ENCODE data around the gene GRIA4.
"Not testable (repeated sequence)": the region's sequence is repeated elsewhere in the genome, so short reads cannot be mapped to it uniquely, and the experiment has no call there.

The GRIA4 gene

DNA sequence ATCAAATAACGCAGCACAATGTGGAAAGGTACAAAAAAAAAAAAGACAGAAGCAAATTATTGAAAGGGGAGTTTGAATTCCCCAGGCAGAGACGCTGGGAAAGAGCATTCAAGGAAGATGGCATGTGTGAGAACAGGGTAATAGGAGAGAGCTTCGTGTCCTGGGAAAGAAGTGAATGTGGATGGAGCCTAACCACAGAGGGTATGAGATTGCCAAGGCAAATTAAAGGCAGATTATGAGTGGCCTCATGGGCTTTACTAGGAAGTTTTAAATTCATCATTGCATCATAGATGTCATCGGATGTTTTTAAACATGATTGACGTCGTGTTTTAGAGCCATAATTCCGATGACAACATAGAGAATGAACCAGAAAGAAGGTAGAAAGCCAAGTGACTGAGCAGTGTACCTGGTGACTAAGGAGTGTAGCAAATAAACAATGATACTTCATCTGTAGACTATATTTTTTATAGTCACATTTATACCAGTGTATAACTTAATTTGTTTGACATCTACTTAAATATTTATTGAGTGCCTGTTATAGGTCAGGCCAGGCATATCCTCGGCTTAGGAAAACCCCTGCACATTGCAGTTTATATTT lies 260.7 kb downstream of the GRIA4 start:
- no peak for DNase-seq

- DNase-seq = no peak
Observed at GRCh38 chr11:105878510-105878909, 268.6 kb downstream of the GRIA4 start.

DNA sequence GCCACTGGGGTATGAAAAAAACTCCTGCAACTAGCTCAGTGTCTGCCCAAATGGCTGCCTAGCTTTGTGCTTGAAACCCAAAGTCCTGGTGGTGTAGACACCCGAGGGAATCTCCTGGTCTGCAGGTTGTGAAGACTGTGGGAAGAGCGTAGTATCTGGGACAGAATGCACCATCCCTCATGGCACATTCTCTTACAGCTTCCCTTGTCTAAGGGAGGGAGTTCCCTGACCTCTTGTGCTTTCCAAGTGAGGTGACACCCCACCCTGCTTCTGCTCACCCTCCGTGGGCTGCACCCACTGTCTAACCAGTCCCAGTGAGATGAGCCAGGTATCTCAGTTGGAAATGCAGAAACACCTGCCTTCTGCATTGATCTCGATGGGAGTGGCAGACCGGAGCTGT lies 269.1 kb downstream of the GRIA4 start:
- not testable (repeated sequence) for DNase-seq

DNA sequence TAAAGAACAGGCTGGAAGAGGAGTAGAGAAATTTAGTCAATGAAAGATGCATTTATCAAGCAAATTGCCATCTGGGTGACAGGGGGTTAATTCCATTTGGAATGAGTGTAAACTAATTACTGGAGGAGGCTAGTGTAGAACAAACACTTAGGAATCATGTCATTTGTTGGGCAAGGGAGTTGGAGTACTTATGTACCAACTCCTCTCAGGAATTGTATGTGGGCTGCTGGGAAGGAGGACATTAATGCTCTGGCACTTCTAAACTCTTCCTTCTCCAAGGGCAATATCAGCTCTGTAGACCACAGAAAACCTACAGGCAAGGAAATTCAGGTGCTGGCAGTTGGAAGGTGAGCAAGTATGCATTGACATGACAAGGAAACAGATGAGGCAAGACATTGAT lies 271.2 kb downstream of the GRIA4 start:
- DNase-seq = no peak

DNA sequence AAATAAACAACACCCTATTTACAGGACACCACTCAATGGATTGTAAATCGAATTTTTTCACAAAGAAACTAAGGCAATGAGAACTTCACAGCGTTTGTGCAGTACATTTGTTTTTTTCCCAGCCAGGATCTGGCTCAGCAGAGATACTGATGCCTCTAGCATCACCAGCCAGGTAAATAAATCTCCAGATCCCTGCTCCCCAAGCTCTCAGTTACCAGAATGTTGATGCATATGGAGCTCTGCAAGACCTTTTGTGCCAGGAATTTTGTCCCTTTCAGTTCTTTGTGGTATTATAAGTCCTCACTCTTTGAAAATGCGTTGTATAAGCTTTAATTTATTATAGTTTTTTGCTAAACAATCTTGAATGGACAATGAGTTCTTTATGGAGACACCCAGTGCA lies 274.6 kb downstream of the GRIA4 start:
- DNase-seq = no peak

GRCh38 chr11:105891685-105892084 lies 281.8 kb downstream of the GRIA4 start:
- DNase-seq = no peak

GRCh38 chr11:105897161-105897560 lies 287.3 kb downstream of the GRIA4 start:
- no peak for DNase-seq

GRCh38 chr11:105899772-105900171 lies 289.9 kb downstream of the GRIA4 start:
- no peak for DNase-seq

- no peak for DNase-seq
Observed at GRCh38 chr11:105900515-105901035, 290.7 kb downstream of the GRIA4 start.

- no peak for DNase-seq
Observed at GRCh38 chr11:105903113-105903512, 293.2 kb downstream of the GRIA4 start.

DNA sequence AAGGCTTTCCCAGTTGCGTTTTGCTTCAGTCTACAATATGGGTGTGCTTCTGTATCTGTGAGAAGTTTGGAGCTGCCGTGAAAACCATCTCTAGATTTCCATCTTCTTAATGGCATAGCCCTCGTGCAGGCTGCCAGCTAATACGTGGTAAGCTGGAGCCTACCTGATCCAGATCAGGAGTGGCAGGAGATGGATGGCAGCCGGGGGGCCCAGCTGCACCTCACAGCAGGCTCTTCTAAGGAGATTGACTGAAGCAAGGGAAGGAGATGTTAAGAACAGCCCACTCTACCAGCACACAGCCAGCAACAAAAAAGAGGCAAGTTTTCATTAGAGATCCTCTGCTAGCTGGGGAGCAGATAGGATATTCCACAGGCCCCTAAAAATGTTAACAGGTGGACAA lies 296.6 kb downstream of the GRIA4 start:
- DNase-seq = no peak

GRCh38 chr11:105907319-105907718 lies 297.4 kb downstream of the GRIA4 start:
- no peak for DNase-seq

DNA sequence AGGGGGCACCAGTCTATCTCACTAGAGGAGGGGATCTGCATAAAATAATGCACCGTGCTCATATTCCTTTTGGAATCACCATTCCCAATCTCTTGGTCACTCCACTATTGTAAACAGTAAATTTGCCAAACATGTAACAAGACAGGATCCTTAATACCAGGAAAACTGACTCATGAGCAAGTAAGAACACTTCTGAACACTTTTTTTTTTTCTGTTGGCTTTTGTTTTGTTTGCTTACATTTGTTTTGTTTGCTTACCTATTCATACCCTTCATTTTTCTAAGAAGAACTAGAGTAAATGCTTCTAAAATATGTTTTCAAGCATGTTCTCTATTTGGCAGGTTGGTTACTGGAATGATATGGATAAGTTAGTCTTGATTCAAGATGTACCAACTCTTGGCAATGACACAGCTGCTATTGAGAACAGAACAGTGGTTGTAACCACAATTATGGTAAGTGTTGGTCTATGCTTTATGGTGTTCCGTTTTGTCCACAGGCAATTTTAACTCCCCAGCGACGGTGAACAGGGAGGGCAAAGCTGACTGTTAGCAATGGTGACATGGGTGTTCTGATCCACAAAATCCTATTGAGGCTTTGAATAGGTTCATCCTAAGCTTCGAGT lies 300.3 kb downstream of the GRIA4 start:
- no peak for DNase-seq

GRCh38 chr11:105911454-105911853 lies 301.6 kb downstream of the GRIA4 start:
- DNase-seq = no peak

GRCh38 chr11:105912666-105913065 lies 302.8 kb downstream of the GRIA4 start:
- DNase-seq = no peak

DNA sequence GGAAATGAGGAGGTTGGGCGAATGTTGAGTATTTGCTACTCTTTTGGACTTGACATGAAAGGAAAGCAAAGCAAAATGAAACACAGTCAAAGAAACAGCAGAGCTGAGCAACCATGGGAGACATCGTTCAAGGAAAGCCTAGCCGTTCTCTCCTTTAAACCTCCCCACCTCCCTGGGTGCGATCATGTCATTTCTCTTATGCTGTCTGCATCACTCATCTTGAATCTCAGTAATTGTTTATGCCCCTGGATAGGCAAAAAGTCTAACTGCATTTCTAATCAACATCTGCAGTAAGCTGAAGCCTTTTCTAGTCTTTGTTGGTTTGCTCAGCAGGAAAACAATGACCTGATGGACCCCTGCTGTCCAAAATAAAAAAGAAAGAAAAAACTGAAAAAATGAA lies 305.1 kb downstream of the GRIA4 start:
- no peak for DNase-seq

DNA sequence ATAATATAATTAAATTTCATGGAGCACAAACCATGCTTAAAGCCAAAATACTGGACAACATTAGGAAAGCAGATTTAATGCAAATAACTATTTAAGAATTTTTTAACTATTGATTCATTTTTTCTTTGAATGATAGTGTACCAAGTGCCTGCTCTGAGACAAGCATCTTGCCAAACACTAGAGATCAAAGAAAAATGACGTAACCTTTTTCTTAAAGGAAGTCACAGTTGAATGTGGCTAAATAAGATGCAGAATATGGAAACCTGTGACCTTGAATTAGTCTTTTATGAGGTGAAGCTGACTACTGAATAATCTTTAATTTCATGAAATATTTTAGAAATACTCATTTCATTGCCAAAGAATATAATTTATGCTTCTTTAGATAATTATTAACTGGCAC lies 308.2 kb downstream of the GRIA4 start:
- no peak for DNase-seq

- DNase-seq = no peak
Observed at GRCh38 chr11:105918600-105918999, 308.7 kb downstream of the GRIA4 start.

- no peak for DNase-seq
Observed at GRCh38 chr11:105923252-105923651, 313.4 kb downstream of the GRIA4 start.

DNA sequence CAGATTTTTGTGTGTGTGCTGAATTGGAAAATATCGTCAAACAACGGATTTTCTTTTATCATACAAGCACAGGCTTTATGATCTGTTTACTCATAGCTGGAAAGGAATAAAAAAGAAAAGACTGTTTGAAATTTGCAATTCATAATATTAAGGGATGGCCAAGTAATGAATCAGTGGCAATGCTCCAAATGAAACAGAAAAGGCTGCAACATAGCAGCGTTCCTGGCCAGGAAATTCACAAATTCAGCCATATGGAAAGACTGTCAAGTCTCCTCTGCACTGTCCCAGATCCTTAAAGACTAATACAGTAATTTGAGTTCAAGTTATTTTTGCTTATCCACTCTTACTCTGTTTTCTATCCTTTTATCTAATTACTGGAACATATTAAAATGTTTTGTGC lies 313.9 kb downstream of the GRIA4 start:
- DNase-seq = no peak

GRCh38 chr11:105929084-105929955 lies 319.4 kb downstream of the GRIA4 start:
- DNase-seq = no peak

GRCh38 chr11:105933695-105934094 lies 323.8 kb downstream of the GRIA4 start:
- DNase-seq = no peak

- DNase-seq = no peak
Observed at GRCh38 chr11:105935791-105936190, 325.9 kb downstream of the GRIA4 start.

DNA sequence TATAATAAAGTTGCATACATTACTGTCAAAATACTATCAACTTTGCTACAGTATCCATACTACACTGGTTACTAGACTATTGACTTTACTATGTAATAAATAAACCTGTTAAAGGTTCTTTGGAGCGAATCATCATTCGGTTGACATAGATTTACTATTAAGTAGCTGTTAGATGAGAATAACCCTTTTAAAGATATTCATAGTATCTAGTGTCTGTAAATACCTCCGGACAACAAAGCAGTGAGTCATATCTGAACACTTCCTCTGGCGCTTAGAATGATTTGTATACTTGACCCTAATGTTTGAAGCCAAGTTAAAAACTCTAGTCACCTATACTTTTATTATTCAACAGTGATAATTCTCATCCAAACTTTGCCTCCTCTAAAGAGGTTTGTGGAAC lies 327.5 kb downstream of the GRIA4 start:
- no peak for DNase-seq

Data from stimulated activated CD4-positive, alpha-beta T cell treated with anti-CD3 and anti-CD28 coated beads, Interleukin-15, amount 100 ng/mL, for 24 hours (primary cell).